IPS-NIHi7 (cell line): ENCODE data around the gene CDKN3.
"Not testable (repeated sequence)": the region's sequence is repeated elsewhere in the genome, so short reads cannot be mapped to it uniquely, and the experiment has no call there.

Experiments
- DNase-seq: peaks from one replicate; pipeline ENCODE4 v3.0.0; 2012; ENCODE audit warnings: mixed read lengths; ENCODE audit errors: extremely low spot score

The CDKN3 gene

DNA sequence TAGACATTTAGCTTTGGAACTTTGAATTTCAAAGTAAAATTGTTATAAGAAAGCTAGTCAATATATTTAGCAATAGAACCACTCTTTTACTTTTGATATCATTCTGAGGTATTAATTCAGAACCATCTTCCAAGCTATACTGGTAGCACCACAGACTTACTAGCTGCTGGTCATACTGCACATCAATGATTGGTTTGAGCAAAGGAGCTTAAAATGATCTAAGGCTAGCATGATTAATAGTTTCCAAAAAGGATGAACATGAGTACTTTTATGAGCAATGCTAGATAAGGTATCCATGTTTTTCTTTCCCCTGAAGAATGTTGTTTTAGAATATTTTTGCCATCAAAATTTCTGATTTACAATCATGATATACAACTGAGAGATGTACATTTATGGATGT is 27.2 kb downstream of the CDKN3 start:
- DNase-seq = no peak

DNA sequence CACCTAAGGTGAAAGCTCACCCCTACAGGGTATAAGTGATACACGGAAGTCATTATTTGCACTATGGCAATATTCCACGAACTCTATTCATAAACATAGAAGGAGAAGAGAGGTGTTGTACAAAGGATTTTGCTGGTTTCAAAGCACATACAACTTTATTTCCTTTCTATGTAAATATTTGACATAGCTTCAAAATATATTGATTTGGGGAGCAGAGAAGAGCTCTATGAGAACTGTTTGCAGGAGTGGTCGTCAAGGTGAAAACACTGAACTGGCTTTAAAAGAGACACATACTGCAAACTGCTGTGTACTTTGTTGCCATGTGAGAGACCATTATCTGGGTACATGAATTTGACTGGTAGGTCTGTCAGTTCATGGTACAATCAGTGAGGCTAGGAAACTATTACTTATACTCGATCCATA is 27.7 kb downstream of the CDKN3 start:
- no peak for DNase-seq

DNA sequence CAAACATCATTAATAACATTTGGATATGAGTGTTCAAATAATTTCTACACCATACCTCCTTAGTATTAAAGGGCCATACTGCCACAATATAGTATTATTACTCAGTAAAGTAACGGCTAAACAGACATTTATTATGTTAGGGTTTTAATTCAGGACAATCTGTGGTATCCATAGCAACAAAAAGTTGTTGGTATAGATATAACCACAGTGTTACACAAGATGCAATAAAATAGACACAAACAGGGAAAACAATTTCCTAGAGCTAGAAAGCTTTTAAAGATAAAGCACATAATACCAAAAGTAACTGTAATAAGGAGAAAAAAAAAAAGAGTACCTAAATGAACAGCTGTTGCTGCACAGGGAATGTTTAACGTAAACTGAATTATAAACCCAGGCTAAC is 28.3 kb downstream of the CDKN3 start:
- DNase-seq = no peak

DNA sequence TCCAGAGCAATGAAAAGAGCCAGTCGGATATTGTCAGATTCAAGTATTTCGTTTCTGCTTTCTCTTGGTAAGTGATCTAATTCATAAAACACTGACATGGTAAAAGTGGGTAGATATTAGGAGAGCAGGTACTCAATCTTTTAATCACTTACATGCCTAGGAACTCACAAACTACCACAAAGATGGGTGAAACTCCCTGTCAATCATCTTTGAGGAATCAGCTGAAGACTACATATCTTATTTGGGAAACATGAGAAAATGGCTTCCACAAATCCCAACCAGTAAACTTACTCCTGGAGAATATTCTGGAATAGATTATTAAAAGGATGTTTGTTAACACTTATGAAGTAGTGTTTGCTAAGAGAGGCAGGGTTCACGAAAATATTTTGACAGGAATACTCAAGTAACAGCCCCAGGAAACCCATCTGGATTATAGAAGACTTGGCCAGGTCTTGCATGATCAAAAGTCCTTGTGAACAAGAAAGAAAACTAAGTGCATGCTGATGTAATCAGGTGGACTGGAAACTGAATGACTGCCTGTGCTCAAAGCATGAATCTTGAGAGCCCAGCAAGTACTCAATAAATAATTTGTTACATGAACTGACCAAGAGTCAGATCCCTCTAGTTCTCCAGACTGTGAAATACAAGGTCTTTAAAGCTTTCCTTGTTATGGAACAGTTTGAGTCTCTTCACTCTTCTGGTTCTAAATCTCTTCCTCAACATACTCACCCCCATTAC is 28.9 kb downstream of the CDKN3 start:
- DNase-seq = no peak

DNA sequence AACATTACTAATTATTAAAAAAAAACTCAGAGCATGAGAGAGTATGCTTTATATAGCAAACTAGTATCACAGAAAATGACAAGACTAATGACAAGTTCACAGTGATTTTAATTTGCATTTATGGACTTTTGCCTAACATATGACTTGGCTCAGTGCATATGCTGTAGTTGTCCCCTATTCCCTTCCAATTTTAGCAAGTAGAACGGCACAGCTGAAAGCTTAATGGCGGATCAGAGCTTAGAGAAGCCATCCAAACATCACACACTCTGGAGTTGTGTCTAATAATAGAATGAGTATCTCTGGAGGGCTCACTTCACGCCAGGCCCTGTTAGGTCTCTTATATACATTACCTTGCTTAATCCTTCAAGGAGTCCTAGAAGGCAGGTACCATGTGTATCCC is 31.1 kb downstream of the CDKN3 start:
- no peak for DNase-seq

DNA sequence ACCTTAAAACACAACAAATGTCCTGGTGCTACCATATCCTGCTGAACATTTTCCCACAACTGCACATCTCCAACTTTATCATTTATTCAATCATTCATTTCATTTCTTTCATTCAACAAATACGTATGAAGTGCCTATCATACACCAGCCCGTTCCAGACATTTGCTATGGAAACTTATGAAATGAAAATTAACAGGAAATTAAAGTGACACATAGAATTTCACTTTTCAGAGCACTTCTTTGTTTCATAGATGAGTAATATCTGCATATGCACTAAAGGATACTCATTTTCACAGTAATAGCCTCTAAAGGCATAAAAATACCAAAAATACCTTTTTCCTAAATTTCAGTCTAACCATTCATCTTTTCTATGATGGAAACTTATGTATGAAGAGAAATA is 31.7 kb downstream of the CDKN3 start:
- DNase-seq = no peak

DNA sequence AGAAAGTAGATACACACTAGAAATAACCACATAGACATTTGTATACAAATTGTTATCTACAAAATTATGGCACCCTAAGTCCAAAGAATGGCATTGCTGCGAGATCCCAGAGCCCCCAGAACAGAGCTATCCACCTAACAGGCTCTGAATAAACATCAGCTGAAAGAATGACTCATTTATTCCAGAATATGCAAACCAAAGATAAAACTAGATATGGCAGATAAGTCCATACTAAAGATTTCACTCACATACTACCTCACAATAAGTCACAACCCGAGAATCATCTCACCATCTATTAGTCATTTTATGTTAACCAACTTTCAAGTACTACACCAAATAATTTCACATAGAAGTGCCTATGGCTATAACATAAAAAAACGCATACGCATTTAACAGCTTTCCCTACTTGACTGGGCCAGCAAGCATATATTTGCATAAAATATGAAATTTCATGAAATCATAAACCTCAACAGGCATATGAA is 38.7 kb downstream of the CDKN3 start:
- DNase-seq = no peak

DNA sequence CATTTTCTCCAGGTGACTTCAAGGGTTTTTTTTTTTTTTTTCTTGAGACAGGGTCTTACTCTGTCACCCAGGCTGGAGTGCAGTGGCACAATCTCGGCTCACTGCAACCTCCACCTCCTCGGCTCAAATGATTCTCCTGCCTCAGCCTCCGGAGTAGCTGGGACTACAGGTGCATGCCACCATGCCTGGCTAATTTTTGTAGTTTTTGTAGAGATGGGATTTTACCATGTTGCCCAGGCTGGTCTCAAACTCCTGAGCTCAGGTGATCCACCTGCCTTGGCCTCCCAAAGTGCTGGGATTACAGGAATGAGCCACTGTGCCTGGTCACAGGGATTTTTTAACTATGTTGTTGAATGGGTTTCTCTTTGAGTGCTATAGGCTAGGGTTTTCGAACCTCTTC is 41.1 kb downstream of the CDKN3 start:
- DNase-seq = not testable (repeated sequence)

DNA sequence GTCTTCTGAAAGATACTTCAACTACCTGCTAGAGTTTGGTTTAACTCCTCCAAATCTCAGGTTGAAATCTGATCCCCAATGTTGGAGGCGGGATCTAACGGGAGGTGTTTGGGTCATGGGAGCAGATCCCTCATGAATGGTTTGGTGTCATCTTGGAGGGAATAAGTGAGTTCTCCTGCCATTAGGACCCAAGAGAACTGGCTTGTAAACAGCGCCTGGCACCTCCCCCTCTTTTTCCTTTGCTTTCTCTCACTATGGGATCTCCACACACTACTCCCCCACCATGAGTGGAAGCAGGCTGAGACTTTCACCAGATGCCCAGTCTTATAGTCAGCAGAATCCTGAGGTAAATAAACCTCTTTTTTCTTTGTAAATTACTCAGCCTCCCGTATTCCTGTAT is 41.9 kb downstream of the CDKN3 start:
- no peak for DNase-seq

DNA sequence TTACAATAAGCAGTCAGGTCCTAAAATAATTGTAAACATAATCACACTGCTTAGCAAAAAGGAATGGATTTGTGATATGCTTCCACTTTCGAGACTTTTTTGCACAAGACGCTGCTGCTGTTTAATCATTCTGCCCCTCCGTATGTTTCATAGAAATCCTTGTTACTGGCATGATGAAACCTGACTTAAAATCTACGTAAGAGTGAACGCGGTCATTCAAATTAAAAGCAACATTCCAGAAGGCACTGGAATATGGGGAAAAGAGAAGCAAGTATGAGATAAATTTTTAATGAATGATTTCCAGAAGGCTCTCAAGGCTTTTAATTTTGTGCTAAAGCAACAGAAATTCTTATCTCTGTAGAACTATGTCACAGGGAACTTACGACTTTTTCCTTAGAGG is 43.2 kb downstream of the CDKN3 start:
- DNase-seq = no peak

DNA sequence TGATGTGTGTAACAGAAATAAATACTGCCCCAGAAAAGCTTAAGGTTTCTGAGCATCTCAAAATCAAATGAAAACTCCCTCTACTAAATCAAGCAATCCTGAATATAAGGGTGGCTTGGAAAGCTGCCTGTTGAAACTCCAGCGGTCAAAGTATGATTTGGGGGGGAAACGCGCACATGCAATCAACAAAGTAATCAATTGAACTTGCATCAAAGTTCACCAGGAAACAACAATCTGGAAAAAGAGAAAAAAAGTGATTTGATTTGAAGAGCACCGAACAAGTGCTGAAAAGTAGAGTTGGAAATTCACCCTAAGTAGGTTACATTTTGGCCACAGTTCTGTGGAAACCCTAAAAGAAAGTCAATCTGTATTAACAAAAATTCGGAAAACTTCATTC is 43.7 kb downstream of the CDKN3 start:
- DNase-seq = no peak

DNA sequence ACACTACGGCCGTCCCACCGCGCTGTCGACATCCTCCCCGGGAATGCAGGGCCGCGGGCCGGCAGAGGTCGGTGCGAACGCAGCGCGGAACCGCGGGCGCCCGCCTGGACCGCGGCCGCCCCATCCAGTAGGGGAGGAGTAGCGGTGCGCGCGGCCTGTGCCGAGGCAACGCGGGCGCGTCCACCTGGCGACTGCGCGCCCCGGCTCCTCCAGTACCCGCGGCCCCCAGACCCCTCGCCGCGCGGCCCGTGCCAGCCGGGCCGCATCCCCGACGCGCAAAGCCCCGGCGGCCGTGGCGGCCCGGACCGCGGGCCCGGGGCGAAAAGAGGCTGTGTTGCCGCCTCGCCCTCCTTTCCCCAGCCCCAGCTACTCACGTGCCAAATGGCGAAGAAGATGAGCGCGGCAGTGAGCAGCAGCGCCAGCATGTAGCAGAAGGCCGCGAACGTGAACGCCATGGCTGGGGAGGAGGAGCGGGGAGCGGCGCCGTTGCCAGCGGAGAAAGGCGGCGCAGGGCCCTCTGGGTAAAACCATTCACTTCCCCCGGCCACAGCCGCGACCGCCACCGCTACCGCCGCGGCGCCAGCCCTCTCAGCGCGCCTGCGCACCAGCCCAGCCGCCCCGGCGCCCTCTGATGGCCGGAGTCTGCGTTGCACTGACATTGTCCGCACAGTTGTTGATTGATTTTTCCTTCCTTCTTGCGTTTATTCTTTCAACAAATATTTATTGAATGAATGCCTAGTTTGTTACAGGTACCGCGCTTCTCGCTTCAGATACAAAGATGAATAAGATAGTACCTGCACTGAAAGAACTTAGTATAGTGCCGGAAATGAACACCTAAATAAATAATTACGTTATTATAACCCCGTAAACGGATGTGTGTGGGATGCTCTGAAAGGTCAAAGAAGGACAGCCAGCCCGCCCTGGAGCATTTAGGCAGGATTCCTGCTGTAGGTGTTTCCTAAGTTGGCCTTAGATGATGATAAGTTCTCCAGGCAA is 44.4 kb downstream of the CDKN3 start, which contains the start of gene CNIH1:
Gene CNIH1, minus strand, starts transcription at position 502 of the 996 bp plus-strand sequence. Its CDS starts 47 bp downstream, at position 455.
- peak; percentile 98 for DNase-seq

DNA sequence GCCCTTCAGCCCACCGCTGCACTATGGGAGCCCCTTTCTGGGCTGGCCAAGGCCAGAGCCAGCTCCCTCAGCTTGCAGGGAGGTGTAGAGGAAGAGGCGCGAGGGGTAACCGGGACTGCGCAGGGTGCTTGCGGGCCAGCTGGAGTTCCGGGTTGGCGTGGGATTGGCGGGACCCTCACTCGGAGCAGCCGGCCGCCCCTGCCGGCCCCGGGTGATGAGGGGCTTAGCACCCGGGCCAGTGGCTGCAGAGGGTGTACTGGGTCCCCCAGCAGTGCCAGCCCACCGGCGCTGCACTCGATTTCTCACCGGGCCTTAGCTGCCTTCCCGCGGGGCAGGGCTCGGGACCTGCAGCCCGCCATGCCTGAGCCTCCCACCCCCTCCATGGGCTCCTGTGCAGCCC is 46.2 kb downstream of the CDKN3 start:
- DNase-seq = not testable (repeated sequence)

DNA sequence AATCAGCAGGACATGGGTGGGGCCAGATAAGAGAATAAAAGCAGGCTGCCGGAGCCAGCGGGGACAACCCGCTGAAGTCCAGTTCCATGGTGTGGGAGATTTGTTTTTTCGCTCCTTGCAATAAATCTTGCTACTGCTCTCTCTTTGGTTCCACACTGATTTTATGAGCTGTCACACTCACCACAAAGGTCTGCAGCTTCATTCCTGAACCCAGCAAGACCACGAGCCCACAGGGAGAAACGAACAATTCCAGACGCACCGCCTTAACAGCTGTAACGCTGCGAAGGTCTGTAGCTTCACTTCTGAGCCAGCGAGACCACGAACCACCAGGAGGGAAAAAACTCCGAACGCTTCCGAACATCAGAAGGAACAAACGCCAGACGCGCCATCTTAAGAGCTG is 47.2 kb downstream of the CDKN3 start:
- DNase-seq = no peak

DNA sequence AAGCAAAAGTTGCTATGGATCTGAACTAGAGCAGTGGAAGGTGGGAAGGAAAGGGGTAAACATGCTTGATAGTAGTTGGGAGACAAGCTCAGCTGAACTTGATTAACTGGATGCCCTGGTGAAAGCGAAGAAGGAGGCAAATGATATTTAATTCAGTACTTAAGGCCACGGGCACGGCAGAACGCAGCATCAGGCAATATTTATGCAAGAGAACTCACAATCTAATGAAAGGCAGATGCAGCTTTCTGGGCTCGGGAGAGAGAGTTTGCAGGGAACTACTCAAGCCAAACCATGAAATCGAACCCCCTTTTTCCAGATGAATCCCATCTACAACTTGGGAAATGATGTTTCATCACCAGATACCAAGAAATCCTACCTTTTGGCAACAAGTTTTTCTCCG is 47.9 kb downstream of the CDKN3 start:
- DNase-seq = no peak

DNA sequence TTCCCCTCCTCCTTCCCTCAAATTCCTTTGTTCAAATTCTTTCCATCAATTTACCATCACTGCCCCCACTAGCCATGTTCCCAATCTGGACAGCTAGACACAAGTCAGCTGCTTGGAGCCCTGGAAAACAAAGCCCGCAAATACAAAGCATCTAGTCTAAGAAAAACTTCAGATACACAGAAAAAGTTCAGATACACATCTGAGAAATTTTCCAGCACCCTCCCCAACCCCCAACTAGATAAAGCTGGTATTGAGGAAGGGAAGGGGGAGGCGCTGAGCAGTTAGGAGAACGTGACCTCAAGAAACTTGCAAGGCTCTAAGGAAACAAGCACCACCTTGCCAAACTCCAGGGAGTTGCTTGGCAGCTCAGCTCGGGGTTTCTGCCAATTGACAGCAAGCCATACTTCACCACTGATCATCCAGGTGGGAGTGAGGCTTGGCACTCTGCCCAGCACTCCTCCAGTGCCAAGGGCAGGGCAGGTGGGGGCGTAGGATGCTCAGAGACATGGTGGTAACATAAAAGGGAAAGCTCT is 49.4 kb downstream of the CDKN3 start:
- DNase-seq = no peak

DNA sequence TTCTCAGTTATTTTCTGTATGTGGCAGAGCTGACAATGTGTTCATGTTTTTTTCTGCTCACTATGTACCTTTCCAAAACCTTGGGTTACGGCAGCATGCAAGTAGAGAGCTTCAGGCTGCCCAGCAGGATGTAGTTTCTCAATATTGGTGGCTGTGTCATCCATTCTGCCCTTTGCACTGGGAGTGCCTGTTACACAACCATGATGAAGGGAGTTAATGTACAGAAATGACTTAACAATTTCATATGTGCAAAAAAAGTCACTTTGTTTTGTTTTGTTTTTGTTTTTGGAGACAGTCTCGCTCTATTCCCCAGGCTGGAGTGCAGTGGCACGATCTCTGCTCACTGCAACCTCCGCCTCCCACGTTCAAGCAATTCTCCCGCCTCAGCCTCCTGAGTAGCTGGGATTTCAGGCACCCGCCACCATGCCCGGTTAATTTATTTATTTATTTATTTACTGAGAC is 50.5 kb downstream of the CDKN3 start:
- no peak for DNase-seq

DNA sequence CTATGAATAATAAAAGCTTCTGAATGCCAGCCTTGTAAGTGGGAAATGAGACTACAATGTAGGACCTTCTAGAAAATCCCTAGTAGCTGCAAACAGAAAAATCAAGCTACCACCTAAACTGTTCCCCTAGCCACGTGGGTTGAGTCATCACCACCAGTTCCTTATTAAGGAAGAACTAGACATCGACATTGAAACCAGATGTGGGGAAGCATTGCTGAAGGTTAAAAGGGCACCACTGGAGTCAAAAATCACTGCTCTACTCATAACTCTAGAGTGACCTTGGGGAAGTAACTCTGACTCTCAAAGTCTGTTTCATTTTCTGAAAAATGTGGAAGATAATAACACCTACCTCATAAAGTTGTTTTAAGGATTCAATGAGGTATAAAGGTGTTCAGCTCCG is 53.7 kb downstream of the CDKN3 start:
- no peak for DNase-seq

DNA sequence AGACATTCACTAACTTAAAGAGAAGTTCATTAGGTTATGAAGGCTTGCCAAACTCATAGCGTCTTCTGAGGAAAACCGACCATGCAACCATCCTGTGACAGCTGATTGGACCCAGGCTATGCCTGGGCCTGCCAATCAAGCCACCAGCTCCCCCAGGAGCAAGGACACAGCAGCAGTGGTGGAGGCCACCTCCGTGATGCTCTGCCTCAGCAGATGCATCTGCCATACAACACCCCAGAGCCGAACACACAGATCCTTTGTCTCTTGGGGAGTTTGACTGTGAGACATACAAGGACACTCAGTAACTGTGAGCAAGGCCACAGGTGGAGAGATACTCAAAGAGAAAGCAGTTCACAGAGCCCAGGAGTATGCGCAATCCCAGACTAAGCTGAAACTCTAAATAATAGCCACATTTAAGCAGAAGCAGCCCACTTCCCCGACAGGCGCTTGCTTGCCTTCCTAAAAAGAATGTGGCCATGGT is 54.4 kb downstream of the CDKN3 start:
- no peak for DNase-seq

DNA sequence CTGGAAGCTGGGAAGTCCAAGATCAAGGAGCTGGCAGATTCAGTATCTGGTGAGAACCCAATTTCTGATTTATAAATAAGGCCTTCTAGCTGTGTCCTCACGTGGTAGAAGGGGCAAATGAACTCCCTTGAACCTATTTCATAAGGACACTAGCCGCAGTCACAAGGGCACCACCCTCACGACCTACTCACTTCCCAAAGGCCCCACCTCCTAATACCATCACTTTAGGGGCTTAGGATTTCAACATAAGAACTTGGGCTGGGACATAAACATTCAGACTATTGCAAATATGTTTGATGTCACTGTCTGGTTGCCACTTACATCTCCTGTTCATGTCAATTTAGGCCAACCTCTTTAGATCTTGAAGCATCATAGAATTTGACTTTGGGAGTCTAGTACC is 55.2 kb downstream of the CDKN3 start:
- DNase-seq = no peak

DNA sequence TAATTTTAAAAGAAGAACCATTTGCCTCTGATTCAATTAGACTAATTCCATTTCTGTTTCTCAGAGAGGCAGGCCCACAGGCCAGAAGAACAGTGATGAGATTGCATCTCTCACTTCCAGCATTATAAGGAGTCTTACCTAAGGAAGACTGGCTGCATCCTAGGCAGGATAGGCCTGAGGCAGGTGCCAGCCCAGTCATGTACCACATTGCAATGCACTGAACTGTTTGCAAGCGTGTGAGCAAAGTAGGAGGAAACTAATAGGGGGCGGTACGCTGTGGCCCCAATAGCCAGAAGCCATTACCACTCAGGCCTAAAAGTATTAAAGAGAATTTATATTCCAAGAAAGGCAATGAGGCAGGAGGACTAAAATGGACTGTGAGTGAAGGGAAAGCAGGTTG is 56.4 kb downstream of the CDKN3 start:
- no peak for DNase-seq

DNA sequence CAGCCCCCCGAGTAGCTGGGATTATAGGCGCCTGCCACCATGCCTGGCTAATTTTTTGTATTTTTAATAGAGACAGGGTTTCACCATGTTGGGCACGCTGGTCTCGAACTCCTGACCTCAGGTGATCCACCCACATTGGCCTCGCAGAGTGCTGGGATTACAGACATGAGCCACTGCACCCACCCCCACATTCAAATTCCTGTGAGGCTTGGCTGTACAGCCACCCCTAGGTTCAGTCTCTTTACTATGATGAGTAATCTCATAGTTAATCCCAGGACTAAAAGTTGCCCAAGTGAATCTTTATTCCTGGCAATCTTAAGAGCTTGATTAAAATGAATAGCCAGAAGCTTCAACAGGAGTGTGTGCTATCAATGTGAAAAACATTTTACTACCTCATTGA is 57.2 kb downstream of the CDKN3 start:
- DNase-seq = not testable (repeated sequence)
